Effector CD8-positive, alpha-beta T cell (primary cell): ENCODE measurements around the gene MYCBPAP.
A peak's percentile ranks its signal among the peaks of the same experiment; 100 is the strongest.
"Not testable (repeated sequence)": the region's sequence is repeated elsewhere in the genome, so short reads cannot be mapped to it uniquely, and the experiment has no call there.

ENCODE experiments used
- DNase-seq: peaks from one replicate; lab custom pipeline; 2025; lab: John Stamatoyannopoulos, UW

MYCBPAP gene

DNA sequence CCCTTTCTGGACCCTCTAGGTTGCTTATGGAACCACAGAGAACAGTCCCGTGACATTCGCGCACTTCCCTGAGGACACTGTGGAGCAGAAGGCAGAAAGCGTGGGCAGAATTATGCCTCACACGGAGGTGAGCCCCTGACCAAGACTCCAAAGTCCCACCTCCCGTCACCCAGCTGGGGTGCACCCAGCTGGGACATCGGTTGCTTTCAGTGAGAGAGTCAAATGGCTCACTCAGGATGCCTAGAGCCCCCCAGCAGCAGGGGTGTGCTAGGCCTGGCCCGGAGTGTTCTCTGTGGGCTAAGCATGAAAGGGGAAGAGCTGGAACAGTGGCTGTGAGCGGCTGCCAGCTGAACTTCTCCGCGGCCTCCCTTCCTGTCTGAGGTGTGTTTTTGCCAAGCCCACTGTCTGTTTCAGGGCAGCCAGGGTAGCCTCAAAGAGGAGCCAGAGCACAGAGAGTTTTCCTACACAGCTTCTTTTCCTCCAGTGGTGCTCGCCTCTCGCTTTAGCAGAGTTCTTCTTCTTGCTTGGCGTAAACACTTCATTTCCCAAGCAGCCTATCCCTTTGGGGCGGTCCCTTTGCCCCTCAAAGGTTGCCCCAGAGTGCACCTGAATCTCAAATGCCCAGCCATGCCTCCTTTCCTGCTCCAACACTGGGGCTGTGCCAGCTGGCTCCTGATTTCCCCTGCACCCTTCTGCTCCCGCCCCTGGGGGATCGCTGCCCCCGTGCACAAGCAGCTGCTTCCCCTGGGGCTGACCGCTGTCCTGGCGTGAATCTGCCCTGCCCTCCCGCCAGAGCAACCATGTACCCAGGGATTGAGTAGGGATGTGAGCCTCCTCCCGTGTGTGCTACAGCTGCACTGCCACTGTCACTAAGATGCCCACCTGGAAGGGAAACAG lies 37.0 kb upstream of the MYCBPAP start:
- DNase-seq = no peak

DNA sequence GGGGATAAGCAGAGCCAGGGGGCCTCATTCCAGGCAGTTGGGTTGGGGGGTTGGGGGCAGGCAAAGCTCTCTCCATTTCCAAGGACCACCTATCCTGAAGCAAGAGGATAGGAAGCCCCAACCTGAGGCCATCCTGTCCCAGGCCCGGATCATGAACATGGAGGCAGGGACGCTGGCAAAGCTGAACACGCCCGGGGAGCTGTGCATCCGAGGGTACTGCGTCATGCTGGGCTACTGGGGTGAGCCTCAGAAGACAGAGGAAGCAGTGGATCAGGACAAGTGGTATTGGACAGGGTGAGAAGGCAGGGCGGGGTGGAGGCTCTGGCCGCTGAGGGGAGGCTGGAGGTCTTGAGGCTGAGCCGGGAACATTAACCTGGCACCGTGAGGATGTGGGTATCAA lies 36.0 kb upstream of the MYCBPAP start:
- no peak for DNase-seq

DNA sequence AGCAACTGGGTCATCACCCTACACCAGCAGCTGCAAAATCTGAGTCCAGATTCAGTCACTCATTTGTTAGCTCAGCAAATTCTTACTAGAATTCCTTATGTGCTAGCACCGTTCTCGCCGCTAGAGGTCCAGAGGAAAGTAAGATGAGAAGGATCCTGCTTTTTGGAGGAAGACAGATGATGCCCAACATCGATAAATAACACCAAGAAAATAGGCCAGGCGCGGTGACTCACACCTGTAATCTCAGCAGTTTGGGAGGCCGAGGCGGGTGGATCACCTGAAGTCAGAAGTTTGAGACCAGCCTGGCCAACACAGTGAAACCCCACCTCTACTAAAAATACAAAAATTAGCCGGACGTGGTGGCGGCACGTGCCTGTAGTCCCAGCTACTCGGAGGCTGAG lies 35.5 kb upstream of the MYCBPAP start:
- DNase-seq = not testable (repeated sequence)

DNA sequence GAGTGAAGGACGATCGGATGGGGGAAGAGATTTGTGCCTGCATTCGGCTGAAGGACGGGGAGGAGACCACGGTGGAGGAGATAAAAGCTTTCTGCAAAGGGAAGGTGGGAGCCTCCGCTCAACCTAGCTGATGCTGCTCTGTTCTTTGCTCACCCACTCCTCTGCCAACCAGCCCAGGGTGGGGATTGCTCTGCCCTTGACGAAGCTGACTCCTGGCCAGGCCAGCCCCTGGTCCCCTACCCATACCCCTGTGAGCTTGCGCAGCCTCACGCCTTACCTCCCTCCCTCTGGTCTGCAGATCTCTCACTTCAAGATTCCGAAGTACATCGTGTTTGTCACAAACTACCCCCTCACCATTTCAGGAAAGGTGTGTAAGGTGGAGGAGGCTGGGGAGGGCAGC lies 34.3 kb upstream of the MYCBPAP start:
- DNase-seq = no peak

DNA sequence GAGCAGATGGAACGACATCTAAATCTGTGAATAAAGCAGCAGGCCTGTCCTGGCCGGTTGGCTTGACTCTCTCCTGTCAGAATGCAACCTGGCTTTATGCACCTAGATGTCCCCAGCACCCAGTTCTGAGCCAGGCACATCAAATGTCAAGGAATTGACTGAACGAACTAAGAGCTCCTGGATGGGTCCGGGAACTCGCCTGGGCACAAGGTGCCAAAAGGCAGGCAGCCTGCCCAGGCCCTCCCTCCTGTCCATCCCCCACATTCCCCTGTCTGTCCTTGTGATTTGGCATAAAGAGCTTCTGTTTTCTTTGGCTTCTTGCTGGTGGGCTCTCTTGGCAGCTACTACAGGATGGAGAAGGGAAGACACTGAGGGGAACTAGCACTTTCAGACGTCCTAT lies 33.7 kb upstream of the MYCBPAP start:
- no peak for DNase-seq

DNA sequence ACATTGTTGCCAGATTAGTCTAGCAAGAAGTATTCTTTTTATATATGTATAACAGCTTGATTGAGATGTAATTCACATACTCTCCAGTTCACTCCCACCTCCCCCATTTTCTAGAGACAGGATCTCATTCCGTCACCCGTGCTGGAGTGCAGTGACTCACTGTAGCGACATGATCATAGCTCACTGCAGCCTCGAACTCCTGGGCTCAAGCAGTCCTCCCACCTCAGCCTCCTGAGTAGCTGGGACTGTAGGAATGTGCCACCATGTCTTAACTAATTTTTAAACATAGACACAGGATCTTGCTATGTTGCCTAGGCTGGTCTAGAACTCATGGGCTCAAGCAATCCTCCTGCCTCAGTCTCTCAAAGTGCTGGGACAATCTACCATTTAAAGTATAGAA lies 32.9 kb upstream of the MYCBPAP start:
- DNase-seq = no peak

DNA sequence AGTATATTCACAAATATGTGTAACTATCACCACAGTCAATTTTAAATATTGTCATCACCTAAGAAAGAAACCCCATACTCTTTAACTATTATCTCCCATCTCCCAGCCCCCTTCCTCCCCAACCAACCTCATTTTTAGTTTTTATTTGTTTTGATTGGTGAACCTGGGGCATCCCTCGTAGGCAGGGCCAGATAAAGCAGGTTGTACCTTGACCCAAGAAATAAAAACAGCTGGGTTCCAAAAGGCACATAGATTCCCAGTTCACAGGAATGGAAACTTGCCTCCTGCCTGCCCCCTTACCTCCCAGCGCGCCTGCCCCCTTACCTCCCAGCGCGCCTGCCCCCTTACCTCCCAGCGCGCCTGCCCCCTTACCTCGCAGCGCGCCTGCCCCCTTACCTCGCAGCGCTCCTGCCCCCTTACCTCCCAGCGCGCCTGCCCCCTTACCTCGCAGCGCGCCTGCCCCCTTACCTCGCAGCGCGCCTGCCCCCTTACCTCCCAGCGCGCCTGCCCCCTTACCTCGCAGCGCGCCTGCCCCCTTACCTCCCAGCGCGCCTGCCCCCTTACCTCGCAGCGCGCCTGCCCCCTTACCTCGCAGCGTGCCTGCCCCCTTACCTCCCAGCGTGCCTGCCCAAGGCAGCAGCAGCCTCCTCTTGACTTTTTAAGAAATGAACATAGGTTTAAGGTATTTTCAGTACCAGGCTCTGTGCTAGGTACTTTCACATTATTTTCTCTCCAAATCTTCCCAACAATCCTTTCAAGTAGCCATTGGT lies 32.3 kb upstream of the MYCBPAP start:
- DNase-seq = not testable (repeated sequence)

DNA sequence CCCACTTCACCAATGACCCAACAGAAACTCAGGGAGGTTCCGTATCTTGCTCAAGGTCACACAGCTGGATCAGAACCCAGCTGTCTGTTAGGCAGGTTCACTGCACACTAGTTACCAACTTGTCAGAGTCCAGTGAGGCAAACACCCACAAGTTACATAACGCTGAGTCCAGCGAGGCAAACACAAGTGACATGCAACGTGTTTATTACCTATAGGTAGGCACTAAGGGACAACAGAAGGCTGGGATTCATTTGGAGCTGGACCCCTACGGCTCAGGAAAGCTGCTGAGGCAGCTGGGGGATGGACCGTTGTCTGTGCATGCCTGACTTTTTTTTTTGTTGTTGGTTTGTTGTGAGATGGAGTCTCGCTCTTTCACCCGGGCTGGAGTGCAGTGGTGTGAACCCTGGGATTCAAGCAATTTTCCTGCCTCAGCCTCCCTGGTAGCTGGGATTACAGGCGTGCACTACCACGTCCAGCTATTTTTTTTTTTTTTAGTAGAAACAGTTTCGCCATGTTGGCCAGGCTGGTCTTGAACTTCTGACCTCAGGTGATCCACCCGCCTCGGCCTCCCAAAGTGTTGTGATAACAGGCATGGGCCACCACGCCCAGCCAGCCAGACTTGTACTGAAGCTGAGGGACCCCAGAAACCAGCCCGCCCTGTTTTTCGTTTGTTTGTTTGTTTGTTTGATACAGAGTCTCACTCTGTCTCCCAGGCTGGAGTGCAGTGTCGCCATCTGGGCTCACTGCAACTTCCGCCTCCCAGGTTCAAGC lies 31.5 kb upstream of the MYCBPAP start:
- DNase-seq = no peak

DNA sequence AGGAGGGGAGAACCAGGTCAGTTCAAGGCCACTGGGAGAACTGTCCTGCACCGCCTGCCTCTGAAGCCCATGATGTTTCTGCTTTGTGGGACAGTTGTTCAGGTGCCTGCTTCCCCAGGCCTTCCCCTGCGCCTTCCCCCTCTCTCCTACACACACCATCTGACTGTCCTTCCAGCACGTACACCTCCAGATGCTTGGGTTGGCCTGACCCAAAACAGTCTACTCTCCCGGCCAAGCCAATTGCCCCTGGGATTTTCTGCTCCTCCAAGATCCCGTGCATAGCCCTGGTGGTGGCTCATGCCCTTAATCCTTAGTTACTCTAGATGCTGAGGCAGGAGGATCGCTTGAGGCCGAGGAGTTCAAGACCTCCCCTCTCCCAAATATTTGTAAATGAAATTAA lies 30.3 kb upstream of the MYCBPAP start:
- DNase-seq = no peak

DNA sequence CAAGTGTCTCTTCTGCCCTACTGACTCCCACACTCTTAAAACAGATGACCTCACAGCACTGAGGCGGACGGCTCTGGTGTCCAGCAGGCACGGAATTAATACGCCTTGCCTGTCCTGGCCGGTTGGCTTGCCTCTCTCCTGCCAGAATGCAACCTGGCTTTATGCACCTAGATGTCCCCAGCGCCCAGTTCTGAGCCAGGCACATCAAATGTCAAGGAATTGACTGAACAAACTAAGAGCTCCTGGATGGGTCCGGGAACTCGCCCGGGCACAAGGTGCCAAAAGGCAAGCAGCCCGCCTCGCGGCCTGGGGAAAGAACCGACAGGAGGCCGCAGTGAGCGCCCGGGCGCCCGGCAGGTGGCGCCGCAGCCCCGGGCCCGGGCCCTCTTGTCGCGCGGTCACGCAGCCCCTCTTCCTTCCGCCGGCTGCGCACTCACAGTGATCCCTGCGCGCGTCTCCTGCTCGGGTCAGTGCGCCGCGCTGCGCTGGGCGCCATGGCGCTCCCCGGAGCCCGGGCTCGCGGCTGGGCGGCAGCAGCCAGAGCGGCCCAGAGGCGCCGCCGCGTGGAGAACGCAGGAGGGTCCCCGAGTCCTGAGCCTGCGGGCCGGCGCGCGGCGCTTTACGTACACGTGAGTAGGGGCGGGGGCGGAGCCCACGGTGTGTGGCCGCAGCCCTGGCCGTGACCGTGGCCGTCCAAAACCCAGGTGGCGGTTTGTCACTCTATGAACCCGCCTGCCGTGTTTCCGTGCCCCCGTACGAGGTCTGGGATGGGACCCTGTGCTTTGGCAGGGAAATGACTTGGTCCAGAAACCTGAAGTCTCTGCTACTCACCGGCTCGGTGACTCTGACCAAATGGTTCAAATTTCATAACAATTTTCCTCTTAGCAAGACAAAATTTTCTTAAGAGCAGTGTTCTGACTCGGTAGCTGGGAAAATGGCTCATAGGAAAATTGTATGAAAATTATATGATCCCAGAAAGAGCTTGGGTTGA lies 29.6 kb upstream of the MYCBPAP start, which contains the start of gene RSAD1:
Gene RSAD1, plus strand, starts transcription at position 470 of the 991 bp plus-strand sequence. Its CDS starts 25 bp downstream, at position 495.
- peak; percentile 69 for DNase-seq

DNA sequence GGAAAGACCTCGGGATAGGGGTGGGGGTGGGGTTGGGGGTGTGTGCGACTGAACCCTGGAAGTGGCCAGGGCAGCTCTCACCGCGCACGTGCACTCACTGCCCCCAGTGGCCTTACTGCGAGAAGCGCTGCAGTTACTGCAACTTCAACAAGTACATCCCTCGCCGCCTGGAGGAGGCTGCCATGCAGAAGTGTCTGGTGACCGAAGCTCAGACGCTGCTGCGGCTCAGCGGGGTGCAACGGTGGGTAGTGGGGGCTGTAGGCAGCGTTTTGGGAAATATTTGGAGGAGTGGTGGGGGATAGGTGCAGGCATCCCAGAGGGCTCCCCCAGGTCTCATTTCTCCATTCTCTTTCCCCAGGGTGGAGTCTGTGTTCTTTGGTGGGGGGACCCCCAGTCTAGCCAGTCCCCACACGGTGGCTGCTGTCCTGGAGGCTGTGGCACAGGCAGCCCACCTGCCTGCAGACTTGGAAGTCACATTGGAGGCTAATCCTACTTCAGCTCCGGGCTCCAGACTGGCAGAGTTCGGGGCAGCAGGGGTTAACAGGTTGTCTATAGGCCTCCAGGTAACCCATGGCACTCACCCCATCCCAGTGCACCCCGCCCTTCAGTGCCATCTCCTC lies 28.6 kb upstream of the MYCBPAP start:
- DNase-seq = peak; percentile 29

DNA sequence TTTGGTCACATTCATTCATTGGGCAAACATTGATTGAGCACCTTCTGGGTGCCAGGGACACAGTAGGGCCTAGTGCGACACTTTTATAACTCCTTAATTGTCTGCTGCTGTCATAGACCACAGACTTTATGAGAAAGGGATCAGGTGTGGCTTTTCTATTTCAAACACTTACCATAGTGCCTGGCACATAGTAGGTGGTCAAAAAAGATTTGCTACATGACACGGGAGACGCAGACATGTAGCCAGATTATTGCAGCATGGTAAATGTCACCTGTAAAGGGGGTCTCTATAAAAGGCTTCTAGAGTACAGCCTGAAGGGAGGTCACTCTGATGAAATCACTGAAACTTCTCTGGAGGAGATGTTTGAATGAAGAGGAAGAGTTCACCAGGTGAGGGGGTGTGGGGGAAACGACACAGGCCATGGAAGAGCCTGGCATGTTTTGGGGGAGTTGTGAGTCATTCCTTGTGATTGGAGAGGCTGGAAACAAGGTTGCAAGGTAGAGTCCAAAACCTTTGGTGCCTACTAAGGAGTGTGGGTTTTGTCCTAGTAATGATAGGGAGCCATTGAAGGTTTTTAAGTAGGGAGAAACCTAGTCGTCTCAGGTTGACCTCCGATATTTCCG lies 28.0 kb upstream of the MYCBPAP start:
- DNase-seq = no peak

DNA sequence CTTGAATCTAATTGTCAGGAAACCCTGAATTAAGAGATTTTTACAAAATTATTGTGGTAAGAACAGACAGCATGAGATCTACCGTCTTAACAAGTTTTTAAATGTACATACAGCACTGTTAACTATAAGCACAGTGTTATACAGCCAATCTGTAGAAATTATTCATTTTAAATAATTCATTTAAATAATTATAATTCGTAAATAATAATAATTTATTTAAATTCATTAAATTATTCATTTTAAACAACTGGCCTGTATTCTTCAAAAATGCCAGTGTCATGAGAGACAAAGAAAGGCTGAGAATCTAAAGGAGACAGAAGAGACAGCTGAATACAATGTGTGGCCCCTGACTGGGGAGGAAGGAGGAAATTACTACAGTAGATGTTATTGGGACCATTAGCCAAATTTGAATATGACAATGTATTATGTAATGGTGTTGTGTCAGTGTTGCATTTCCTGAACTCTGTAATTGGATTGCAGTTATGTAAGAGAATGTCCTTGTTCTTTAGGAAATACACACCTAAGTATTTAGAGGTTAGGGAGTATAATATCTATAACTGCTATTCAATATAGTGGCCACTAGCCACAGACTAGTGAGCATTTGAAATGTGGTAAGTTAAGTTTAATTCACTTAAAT lies 27.3 kb upstream of the MYCBPAP start:
- no peak for DNase-seq

DNA sequence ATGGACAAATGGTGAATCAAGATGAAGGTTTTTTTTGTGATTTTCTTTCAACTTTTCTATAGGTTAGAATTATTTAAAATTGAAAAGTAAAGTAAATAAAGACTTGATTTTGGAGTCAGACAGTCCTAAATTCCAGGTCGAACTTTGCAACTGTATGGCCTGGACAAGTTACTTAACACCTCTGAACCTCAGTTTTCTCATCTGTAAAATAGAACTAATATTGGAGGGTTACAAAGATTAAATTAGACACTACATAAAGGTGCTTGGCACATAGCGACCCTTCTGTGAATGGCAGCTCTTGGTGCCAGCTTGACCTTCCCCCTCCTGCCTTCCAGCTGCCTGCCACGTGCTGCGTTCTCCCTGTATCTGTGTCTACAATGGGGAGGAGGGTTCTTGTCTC lies 26.6 kb upstream of the MYCBPAP start:
- no peak for DNase-seq

DNA sequence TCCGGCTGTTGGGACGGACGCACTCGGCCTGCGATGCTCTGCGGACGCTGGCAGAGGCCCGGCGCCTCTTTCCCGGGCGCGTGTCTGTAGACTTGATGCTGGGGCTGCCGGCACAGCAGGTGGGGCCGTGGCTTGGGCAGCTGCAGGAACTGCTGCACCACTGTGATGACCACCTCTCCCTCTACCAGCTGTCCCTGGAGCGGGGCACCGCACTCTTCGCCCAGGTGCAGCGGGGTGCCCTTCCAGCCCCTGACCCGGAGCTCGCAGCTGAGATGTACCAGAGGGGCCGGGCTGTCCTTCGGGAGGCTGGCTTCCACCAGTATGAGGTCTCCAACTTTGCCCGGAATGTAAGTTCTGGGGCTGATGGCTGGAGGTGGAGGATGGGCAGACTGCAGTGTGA lies 26.1 kb upstream of the MYCBPAP start:
- DNase-seq = no peak

DNA sequence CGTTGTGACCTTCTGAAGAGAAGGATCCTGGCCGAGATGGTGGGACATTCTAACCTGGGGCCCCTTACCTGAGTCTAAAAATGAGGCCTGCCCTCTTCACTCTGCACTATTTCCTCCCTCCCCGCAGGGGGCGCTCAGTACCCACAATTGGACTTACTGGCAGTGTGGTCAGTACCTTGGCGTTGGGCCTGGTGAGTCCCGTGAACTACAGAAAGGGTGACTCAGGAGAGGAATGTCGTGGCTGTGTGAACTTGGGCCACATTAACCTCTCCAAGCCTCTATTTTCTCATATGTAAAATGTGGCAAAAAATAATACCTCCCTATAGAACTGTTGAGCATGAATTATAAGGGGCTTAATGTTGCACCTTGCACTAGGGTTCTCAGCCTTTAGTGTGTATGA lies 25.7 kb upstream of the MYCBPAP start:
- DNase-seq = peak; percentile 58

DNA sequence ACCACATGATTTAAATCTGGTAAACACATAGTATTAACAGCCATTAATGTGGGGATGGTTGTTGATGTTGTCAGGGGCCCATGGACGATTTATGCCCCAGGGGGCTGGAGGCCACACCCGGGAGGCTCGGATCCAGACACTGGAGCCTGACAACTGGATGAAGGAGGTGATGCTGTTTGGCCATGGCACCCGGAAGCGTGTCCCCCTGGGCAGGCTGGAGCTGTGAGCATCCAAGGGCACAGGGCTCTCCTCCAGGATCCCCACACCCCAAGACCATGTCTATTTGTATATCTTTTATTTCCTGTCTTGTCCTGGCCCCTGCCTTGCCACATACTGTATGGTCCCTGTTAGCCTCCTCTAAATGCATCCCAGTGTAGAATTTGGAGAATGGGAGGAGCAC lies 25.0 kb upstream of the MYCBPAP start:
- DNase-seq = no peak

DNA sequence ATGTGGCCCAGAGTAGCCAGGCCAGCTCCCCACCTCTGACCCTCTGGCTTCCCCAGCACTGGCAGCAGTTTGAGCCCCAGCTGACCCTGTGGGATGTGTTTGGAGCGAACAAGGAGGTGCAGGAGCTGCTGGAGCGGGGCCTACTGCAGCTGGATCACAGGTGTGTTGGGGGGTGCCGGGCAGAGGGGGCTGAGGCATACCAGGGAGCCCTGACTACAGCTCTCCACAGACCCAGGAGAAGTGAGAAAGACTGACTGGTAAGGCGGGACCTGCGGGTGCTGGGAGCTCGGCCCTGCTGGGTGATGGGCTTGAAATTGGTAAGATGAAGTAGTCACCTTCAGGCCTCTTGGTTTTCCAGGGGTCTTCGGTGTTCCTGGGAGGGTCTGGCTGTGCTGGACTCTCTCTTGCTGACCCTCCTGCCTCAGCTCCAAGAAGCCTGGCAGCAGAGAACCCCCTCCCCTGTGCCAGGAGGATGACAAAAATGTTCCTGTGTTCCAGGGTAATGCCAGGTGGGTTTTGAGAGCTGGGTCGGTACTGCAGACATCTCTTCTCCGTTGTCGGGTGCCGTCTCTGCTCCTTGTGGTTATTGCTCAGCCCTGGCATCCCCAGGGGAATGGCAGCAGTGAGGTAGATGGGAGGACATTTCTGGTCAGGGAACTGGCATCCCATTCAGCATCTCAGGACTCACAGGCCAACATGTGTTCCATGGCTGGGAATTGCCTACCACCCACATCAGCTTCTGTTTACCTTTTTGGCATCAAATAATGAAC lies 23.7 kb upstream of the MYCBPAP start:
- DNase-seq = no peak
